Measurements from ENCODE around the gene TUBA1B. TPM values are rescaled to one million over a fixed set of nuclear protein-coding genes. Genes with fewer than 3 reads are reported as not detected.

The TUBA1B gene
- total RNA-seq, 1 experiment from 2014 or later, result 2,063 TPM

DNA sequence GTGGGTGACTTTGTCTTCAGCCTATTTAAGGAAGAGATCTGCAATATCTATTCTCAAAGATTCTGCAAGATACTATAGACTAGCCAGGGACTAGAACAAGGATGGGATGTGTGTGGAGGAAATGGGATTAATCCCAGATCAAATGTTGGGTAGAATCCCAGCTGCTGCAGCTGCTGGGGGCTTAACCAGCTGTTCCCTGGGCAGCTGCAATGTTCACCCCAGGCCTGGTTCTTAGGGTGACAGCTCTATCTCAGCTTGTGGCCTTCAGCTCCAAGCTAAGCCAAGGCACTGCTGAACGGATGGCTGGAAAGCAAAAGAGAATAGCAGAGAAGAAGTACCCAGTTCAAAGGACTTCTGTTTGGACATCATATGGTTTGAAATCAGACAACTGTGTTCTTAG, 51.4 kb downstream of the TUBA1B start:
- TF ChIP-seq, protein P1, sequence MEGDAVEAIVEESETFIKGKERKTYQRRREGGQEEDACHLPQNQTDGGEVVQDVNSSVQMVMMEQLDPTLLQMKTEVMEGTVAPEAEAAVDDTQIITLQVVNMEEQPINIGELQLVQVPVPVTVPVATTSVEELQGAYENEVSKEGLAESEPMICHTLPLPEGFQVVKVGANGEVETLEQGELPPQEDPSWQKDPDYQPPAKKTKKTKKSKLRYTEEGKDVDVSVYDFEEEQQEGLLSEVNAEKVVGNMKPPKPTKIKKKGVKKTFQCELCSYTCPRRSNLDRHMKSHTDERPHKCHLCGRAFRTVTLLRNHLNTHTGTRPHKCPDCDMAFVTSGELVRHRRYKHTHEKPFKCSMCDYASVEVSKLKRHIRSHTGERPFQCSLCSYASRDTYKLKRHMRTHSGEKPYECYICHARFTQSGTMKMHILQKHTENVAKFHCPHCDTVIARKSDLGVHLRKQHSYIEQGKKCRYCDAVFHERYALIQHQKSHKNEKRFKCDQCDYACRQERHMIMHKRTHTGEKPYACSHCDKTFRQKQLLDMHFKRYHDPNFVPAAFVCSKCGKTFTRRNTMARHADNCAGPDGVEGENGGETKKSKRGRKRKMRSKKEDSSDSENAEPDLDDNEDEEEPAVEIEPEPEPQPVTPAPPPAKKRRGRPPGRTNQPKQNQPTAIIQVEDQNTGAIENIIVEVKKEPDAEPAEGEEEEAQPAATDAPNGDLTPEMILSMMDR (conservative IDR thresholded peaks at IDR 0.05), result no peak
- Histone ChIP-seq H2BK15ac (ENCODE audit: low read depth, low read length) (no peak overlapping the region), H3K9me3 (ENCODE audit: control insufficient read depth, low read depth, low read length) (no peaks in the 10 kb centered on the region)

More for the DNA sequence above, 51.4 kb downstream of the TUBA1B start:
- Histone ChIP-seq H3K14ac (ENCODE audit: insufficient read depth, low read length) (no peak overlapping the region), H3K56ac (ENCODE audit: insufficient read length, low read depth, low read length) (no peak overlapping the region), H2BK12ac (ENCODE audit: insufficient read length, low read depth, low read length) (no peak overlapping the region), H4K91ac (ENCODE audit: insufficient read length, low read depth, low read length) (no peak overlapping the region), H4K5ac (ENCODE audit: insufficient read length, low read depth, low read length) (no peak overlapping the region), H3K18ac (ENCODE audit: insufficient read length, low read depth, low read length) (no peak overlapping the region), H2BK5ac (ENCODE audit: insufficient read length, low read length) (no peak overlapping the region), H3K27ac (ENCODE audit: insufficient read length, low read depth, low read length) (no peak overlapping the region), H3K27me3 (ENCODE audit: insufficient read depth, low read length) (peaks cover 4% of the 10 kb centered on the region; the same call in 1 of the 2 replicates), H3K4me1 (ENCODE audit: insufficient read depth, low read length) (no peaks in the 10 kb centered on the region), H3K23me2 (ENCODE audit: insufficient read length, low read depth, low read length, poor library complexity, severe bottlenecking) (no peaks in the 10 kb centered on the region), H3K79me2 (ENCODE audit: insufficient read depth, low read length) (no peaks in the 10 kb centered on the region), H2BK120ac (ENCODE audit: low read depth, low read length, poor library complexity, severe bottlenecking) (no peak overlapping the region), H3K23ac (ENCODE audit: insufficient read length, low read depth, low read length) (no peak overlapping the region), H3K4me2 (ENCODE audit: insufficient read depth, insufficient read length, low read length) (no peak overlapping the region), H4K8ac (replicated peaks; ENCODE audit: insufficient read length, low read depth, low read length) (no peak overlapping the region), H2AK5ac (ENCODE audit: insufficient read length, low read length) (no peak overlapping the region), H4K20me1 (ENCODE audit: control insufficient read depth, insufficient read depth, insufficient read length) (no peaks in the 10 kb centered on the region), H3K4ac (ENCODE audit: low read depth, low read length) (no peak overlapping the region), H3T11ph (ENCODE audit: low read length) (no peak overlapping the region), H3K9ac (ENCODE audit: extremely low read depth, insufficient read length, low read length) (no peak overlapping the region), H2AFZ (ENCODE audit: low read length) (no peak overlapping the region), H2BK20ac (ENCODE audit: low read depth, low read length, poor library complexity, severe bottlenecking) (no peak overlapping the region), H3K79me1 (ENCODE audit: insufficient read depth, low read depth, low read length, poor library complexity, severe bottlenecking) (no peaks in the 10 kb centered on the region)
- no peaks in the 10 kb centered on the region for H3K9me3 Mint-ChIP-seq
- no CpG with 5 or more reads among the region's 1 CpG for WGBS (ENCODE audit: extremely low coverage, insufficient read length, low lambda C conversion rate)
- H3K27ac Mint-ChIP-seq, result no peak overlapping the region
- DNase-seq, result no peak
- no peak overlapping the region for H3K4me3 Mint-ChIP-seq
- H3K27me3 Mint-ChIP-seq (ENCODE audit: low read depth), result peaks cover 42% of the 10 kb centered on the region
- no peaks in the 10 kb centered on the region for H3K36me3 Mint-ChIP-seq (ENCODE audit: insufficient read depth in 1 of 3, low read depth in 3 of 3)
- H3K4me1 Mint-ChIP-seq, result peaks cover 3 to 6% of the 10 kb centered on the region in 2 experiments; a peak in 3 of 4 replicates

Other genes starting within 250 kb of the TUBA1B start
- gene FKBP11, start 205.9 kb downstream of the TUBA1B start, total RNA-seq (2021), result 40.8 and 43.6 TPM in 2 replicates
- gene ARF3, start 173.9 kb downstream of the TUBA1B start, total RNA-seq (2021), result 254 and 263 TPM in 2 replicates
- 0.37 and 0.53 TPM in 2 replicates for gene WNT10B, start 159.7 kb downstream of the TUBA1B start, total RNA-seq (2021)
- gene WNT1, start 153.1 kb downstream of the TUBA1B start, total RNA-seq (2021), result not detected in 2 replicates
- 0.35 and 0.39 TPM in 2 replicates for gene DDN, start 132.0 kb downstream of the TUBA1B start, total RNA-seq (2021)
- gene PRKAG1, start 112.6 kb downstream of the TUBA1B start, total RNA-seq (2021), result 34.8 and 36.7 TPM in 2 replicates
- 83.9 and 93.7 TPM in 2 replicates for gene KMT2D, start 70.6 kb downstream of the TUBA1B start, total RNA-seq (2021)
- 4.0 and 4.1 TPM in 2 replicates for gene RHEBL1, start 61.4 kb downstream of the TUBA1B start, total RNA-seq (2021)
- gene DHH, start 36.6 kb downstream of the TUBA1B start, total RNA-seq (2021), result 0.13 and 0.20 TPM in 2 replicates
- 50.4 and 55.1 TPM in 2 replicates for gene LMBR1L, start 20.5 kb downstream of the TUBA1B start, total RNA-seq (2021)
- 148 and 149 TPM in 2 replicates for gene TUBA1A, start 57.7 kb upstream of the TUBA1B start, total RNA-seq (2021)
- 660 and 684 TPM in 2 replicates for gene TUBA1C, start 133.7 kb upstream of the TUBA1B start, total RNA-seq (2021)
- 1.1 and 2.2 TPM in 2 replicates for gene PRPH, start 163.8 kb upstream of the TUBA1B start, total RNA-seq (2021)
- gene TROAP, start 191.9 kb upstream of the TUBA1B start, total RNA-seq (2021), result 70.5 and 75.3 TPM in 2 replicates
- gene C1QL4, start 205.8 kb upstream of the TUBA1B start, total RNA-seq (2021), result 1.2 and 1.9 TPM in 2 replicates
- gene DNAJC22, start 215.5 kb upstream of the TUBA1B start, total RNA-seq (2021), result 2.6 and 3.2 TPM in 2 replicates
- 16.0 and 17.1 TPM in 2 replicates for gene SPATS2, start 236.1 kb upstream of the TUBA1B start, total RNA-seq (2021)